HG03196 (cell line): ENCODE data around the gene ACTR3C.

ENCODE experiments used
- ATAC-seq: cut with Tn5 transposase; IDR thresholded peaks from one replicate; pipeline ENCODE4 v1.9.1; 2021; ENCODE audit not compliant: unreplicated experiment

The ACTR3C gene

DNA sequence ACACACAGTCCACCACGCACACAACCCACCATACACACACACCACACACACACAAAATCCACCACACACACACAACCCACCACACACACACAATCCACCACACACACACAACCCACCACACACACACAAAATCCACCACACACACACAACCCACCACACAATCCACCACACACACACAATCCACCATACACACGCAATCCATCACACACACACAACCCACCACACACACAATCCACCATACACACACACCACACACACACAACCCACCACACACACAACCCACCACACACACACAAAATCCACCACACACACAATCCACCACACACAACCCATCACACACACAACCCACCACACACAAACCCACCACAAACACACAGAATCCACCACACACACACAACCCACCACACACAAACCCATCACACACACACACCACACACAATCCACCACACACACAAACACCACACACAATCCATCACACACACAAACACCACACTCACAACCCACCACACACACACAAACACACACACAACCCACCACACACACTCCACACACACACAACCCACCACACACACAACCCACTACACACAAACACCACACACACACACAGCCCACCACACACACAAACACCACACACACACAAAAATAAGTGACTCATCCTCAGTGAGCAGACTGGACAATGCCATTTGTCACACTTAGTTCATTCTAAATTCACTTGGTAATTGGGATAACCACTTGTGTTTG, 36.4 kb upstream of the ACTR3C start:
- ATAC-seq: no peak

DNA sequence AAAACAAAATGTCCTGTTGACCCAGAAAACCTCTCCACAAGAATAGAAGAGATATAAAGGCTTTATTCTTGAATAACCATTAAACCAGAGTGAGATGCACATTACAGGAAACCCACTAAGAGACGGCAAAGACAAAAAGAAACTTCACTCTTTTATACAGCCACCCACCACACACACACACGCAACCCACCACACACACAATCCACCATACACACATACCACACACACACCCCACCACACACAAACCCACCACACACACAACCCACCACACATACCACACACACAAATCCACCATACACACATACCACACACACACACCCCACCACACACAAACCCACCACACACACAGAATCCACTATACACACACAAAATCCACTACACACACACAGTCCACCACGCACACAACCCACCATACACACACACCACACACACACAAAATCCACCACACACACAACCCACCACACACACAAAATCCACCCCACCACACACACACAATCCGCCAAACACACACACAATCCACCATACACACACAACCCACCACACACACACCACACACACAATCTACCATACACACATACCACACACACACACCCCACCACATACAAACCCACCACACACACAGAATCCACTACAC, 35.8 kb upstream of the ACTR3C start:
- ATAC-seq: no peak

DNA sequence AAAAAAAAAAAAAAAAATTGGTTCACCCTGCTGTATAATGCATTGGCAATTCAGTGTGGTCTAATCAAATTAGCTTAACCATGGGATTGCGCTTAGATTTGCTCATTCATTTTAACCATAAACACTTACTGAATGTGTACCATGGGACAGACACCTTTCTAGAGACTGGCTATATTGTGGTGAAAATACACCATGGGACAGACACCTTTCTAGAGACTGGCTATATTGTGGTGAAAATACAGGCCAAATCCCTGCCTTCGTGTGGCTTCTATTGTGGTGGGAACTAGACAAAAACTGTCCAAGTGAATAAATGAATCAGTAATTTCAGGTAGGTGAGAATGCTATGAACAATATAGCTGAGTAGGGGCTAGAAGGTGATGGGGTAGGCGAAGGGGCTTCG, 35.1 kb upstream of the ACTR3C start:
- no peak for ATAC-seq

DNA sequence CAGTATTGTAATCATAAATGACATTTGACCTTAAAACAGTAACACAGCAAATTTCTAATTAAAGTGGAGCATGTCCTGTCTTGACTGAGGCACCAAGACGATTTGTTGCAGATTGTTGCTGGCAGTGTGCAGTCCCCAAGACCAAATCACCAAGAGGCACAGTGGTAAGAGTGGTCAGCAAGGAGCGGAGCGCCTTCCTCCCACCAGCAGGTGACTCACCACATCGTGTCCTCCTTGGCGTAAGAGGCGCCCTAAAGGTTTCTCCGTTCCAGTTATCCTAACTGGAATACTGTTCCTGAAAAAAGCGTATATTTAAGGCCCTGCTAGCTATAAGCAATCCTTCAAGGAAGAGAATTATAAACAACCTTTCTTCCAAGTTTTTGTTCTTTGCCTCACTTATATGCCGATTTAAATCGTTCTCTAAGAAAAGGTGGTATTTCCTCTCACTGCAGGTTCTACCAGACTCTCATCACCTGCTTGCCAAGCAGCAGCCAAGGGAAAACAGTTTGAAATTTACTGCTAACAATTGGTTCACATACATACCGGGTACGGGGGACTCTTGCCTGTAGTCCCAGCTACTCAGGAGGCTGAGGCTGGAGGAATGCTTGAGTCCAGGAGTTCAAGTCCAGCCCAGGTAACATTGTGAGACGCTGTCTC, 34.6 kb upstream of the ACTR3C start:
- ATAC-seq: peak; percentile 19

DNA sequence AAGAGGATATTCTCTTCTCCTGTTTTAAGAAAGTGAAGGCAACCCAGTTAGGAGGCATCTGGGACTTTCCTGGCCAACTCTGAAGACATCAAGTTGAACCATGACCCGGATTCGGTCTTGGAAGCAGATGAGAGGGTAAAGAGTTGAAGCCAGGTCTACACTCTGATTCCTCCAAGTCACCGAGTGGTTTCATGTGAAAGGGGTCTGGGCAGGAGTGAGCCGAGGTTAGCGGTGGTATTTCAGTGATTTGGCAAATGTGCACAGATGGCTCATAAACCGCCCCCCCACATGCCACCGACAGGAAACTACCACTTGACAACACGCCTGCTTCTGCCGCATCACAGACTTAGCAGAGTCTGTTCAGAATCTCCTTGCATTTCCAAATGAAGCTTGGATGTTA, 33.9 kb upstream of the ACTR3C start:
- ATAC-seq: peak; percentile 42

DNA sequence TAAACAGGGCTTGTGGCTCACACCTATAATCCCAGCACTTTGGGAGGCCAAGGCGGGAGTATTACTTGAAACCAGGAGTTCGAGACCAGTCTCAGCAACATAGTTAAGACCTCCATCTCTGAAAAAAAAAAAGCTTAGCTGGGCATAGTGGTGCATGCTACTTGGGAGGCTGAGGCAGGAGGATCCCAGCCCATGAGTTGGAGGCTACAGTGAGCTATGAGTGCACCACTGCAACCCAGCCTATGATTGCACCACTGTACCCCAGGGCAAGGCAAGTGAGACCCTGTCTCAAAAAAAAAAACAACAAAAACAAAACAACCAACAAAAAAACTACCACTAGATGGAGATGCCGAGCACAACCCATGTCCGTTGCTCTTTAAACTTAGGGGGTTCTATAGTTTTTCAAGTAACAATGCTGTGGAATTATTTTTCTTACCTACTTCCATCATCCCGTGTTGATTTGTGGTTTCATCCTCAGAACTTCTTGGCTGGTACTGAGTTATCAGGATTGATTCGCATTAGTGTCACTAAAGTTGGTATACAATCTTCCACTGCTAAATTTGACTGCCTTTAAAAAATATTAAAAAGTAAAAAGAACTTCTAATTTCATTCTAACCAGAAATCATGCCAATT, 33.0 kb upstream of the ACTR3C start:
- ATAC-seq: no peak

DNA sequence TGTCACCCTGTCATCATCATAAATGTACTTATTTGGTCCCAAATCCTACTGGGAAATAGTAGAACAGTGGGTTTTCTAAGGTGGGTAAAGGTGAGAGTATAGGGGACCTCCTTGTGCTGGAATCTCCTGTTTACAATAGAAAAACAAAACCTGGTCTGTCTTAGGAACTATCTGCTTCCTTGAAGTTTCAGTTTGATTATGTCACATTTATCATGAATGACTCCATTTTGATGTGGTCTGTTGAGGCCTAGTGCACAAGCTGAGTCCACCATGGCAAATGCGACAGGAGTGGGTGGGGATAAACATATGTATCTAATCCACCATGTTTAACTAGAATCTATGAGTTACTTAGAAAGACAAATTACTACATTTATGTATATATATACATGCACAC, 32.3 kb upstream of the ACTR3C start:
- no peak for ATAC-seq

DNA sequence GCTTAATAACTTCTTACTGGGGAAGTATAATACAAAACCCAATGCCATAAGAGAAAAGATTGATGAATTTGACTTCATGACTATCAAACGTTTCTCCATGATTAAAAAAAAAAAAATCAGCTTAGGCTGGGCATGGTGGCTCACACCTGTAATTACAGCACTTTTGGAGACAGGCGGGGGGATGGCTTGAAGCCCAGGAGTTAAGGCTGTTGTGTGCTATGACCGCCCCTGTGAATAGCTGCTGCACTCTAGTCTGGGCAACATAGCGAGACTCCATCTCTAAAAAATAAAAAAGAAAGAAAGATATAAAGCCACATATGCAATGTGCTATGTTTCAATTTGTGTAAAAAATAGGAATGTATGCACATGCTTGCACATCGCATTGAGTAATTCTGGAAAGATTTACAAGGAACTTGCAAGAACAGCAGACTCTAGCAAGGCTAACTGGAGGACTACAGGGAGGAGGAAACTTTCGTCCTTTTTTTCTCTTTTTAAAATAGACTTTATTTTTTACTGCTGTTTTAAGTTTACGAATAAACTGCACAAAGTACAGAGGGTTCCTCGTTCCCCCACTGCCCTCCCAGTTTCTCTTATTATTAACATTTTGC, 28.3 kb upstream of the ACTR3C start:
- no peak for ATAC-seq

DNA sequence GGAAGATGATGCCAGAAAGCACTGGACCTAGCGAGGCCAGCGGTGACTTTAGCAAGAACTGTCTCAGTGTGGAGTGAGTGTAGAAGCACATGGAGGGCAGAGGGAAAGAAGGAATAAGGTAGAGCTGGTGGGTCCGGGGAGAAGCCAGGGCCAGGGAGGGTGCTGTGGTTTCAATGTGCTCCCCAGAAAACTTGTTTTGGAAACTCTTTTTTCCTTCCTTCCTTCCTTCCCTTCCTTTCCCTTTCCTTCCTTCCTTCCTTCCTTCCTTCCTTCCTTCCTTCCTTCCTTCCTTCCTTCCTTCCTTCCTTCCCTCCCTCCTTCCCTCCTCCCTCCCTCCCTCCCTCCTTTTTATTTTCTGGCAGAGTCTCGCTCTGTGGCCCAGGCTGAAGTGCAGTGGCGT, 23.6 kb upstream of the ACTR3C start:
- ATAC-seq: no peak

DNA sequence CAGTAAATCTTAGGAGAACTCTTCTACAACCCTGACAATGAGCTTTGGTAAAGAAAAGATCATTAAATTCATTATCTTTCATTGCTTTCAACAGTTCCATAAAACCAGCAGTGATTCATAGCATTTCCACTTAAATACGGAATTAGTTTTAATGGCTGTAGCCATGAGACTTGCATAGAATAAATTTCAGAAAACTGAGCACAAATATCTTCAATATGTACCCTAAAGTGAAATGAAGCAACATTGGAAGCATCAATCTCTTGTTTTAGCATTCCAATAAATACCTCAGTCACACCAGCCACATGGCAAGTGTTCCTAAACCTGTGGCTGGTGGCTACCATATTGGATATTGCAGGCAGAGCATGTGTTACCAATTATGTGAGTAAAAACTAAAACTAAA, 21.7 kb upstream of the ACTR3C start:
- ATAC-seq: no peak

DNA sequence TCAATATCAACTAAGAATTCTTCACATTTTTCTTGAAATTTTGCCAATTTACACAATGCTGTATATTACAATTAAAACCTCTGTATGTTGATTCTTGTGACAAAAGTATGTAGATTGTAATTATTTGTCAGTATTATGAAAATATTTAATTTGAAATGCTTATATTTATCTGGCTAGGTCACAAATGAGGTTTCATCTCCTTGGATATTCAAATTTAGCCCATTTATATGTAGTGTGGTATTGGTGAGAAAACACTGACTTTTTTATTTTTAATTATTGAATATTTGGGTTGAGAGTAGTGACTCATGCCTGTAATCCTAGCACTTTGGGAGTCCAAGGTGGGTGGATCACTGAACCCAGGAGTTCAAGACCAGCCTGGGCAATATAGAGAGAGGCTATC, 21.0 kb upstream of the ACTR3C start:
- ATAC-seq: no peak

DNA sequence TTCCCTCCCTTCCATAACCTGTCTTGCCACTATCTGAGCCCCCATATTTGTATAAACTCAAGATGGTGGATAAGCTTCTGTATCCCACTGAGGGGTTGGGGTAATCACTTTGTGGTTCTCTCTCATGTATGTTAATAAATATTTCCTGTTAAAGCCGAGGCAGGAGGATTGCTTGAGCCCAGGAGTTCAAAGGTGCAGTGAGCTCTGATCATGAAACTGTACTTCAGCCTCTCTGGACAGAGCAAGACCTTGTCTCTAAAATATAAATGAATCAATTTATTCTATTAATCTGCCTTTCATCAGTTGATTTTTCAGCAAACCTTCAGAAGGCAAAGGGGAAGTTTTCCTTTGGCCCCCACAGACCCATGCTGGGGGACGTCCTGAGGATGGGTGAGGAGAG, 19.9 kb upstream of the ACTR3C start:
- ATAC-seq: no peak

DNA sequence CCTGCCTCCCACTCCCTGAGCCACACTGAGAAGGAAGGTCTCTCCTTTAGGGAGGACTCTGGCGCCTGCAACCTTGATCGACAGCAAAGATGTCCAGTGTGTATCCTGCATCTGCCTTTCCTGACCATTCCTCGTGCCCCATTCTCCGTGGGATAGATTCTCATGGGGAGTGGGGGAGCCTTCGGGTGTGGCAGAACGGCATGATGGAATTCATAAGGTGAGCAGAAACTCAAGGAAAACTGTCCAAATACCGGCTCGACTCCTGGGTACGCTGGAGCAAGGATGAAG, 18.7 kb upstream of the ACTR3C start:
- ATAC-seq: no peak

DNA sequence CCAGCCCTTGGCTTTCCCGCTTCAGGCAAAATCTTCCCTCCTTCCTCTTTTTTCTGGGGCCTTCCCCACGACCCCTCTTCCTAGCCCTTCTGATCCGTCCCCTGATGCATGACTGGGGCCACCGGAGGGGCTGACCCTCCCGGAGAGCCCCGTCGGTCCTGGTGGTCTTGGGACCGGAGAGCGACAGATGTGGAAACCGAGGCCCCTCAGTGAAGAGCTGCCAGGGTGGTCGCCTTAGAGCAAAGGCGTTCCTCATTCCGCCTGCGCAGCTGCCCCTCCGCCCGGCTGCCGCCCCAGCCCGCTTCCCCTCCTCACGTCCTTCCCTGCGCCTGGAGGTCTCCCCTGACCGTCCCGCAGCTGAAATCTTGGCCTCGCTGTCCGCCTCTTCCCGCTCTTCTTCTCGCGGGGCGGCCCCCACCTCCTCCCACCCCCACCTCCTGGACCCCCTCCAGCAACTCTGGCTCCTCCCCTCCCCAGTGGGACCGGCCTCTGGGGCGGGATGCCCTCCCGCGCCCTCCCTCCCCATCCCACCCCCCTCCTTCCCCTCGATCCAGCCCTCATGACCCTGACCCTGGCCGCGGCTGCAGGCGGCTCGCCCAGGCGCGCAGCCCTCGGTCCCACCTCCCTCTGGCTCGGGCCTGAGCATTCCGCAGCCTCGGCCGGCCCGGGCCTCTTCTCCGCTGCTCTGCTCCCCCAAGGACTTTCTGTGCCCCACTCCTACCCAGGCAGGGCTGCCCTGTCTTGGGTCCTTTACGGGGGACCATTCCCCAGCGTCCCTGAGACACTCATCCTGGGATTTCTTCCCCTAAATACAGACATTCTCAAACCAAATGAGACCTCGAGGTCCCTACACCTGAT, 18.1 kb upstream of the ACTR3C start, which contains the start of gene RARRES2:
RARRES2 (minus strand) TSS at position 367 of the 858 bp plus-strand sequence. CDS start 1,020 bp downstream, outside the sequence.
- no peak for ATAC-seq

DNA sequence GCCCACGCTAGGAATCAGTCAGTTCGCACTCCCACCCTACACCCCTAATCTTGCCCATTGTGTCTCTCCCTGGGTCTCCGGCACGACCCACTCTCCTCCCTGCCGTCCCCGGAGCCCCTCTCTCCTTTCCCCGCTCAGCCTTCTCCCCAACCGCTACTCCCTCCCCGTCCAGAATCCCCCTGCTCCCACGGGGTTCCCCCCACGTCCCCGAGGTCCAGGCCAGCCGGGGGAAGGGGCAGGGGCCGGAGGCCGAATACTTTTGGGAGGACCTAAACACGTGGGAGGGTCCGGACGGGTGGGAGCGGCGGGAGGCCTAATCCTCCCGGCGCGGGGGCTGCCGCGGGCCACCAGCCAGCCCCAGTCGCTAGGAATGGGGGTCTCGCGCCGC, 17.5 kb upstream of the ACTR3C start:
- no peak for ATAC-seq

DNA sequence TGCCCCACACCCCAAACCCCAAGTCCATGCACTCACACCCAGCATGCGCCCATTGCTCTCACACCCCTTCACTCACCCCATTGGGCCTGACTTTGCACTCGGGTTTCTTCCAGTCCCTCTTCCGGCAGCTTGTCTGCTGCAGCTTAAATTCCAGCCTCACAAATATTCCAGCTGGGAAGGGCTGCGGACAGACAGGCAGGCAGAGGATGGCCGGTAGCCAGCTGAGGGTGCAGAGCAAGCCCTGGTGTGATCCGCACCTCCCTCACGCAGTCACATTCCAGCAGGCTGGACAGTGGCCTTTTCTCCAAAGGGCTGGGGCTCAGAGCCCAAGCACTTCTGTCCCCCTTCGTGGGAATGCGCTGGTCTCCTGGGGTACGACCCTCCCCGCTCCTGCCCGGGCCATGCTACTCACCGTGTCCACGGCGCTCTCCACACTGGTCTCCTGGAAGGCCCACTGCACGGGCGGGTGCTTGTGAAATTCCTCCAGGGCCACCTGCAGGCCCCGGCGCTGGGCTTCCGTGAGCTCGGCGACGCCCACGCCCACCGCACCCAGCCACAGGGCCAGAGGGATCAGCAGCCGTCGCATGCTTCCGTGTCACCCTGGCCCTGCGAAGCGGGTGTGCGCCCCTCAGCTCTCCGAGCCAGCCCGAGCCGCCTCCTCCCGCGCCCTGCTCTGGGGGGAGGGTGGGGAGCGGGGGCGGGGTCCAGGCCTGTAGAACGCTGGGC, 16.8 kb upstream of the ACTR3C start:
- no peak for ATAC-seq

DNA sequence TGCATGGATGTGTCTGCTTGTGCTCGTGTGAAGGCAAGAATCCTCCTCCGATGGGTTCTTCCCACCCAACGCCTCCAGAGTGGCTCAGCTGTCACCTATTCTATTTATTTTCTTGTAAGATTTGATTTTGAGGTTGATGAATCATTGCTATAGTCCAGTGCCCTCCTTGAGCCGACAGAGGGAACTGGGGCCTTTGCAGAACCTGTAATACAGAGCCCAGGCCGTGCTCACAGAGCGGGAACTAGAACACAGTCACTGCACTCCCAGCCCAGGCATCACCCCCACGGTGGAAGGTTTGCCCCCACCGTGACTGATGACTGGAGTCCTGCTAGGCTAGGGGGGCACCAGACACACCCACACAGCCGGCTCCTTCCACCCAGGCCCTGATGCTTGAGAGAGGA, 16.1 kb upstream of the ACTR3C start:
- no peak for ATAC-seq

DNA sequence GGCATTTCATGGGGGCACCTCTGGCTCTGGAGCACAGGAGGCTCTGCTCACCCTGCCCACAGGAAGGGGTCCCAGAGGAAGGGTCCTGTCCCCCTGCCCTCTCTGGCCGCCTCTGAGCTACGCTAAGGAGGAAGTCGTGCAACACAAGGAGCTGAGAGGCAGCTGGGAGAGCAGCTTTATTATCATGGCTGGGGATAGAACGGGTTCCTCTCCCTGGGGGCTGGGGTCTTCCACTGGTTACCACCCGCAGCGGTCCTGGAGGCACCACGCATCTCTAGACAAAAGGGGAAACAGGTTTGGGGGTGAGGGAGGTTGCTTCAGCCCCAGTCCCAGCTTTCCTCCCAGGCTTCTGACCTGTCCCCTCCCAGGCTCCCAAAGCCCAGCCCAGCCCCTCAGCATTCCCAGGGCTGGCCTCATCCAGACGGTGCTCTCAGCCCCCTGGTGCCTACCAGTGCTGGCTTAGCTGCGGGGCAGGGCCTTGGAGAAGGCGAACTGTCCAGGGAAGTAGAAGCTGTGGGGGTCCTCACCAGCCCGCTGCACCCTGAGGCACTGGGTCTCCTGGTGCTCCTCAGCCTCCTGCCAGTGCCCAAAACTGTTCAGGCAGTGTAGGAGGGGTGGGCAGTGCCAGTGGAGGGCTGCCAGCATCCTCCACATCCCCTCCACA, 15.0 kb upstream of the ACTR3C start:
- no peak for ATAC-seq

DNA sequence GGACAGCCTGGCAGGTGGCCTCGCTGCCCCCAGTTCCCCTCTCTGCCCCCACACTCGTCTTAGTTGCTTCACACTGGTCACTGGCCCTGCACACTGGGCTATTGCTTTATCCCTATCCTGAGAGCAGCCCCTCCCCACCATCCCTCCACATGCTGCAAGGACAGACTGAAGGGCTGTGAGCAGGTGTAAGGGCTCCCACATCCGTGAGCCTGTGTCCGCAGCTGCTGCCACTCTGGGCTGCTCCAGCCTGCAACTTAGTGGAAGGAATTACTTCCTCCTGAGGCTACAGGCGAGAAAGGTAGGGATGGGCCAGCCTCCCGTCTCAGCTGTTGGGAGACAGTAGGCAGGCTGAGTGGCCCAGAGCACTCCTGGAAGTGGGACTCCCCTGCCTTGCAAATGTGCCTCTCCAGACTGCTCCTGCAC, 14.3 kb upstream of the ACTR3C start:
- no peak for ATAC-seq

DNA sequence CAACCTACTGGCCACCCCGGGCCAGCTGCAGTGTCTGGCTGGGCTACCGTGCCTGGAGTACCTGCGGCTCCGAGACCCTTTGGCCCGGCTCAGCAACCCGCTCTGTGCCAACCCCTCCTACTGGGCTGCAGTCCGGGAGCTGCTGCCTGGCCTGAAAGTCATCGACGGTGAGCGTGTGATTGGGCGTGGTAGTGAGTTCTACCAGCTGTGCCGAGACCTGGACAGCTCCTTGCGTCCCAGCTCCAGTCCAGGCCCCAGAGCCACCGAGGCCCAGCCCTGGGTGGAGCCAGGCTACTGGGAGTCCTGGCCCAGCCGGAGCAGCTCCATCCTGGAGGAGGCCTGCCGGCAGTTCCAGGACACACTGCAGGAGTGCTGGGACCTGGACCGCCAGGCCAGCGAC, 13.8 kb upstream of the ACTR3C start:
- ATAC-seq: no peak
